ENCODE results near the gene SMLR1.
A peak's percentile ranks its signal among the peaks of the same experiment; 100 is the strongest.

Gene SMLR1

GRCh38 chr6:130825772-130826441 lies 1.3 kb upstream of the SMLR1 start:
- DNase-seq, result no peak

GRCh38 chr6:130826442-130827246 lies 562 bp upstream of the SMLR1 start:
- DNase-seq, result no peak

GRCh38 chr6:130829333-130829910 lies 2.2 kb downstream of the SMLR1 start:
- DNase-seq, result no peak

GRCh38 chr6:130831607-130832006 lies 4.4 kb downstream of the SMLR1 start:
- DNase-seq, result no peak

GRCh38 chr6:130833569-130833968 lies 6.4 kb downstream of the SMLR1 start:
- no peak for DNase-seq

- no peak for DNase-seq
These were observed 7.5 kb downstream of the SMLR1 start for GRCh38 chr6:130834482-130835251.

GRCh38 chr6:130836055-130836640 lies 8.9 kb downstream of the SMLR1 start:
- no peak for DNase-seq

- no peak for DNase-seq
These were observed 9.9 kb downstream of the SMLR1 start for GRCh38 chr6:130837067-130837466.

GRCh38 chr6:130838250-130838860 lies 11.1 kb downstream of the SMLR1 start:
- DNase-seq, result no peak

- DNase-seq, result no peak
These were observed 11.7 kb downstream of the SMLR1 start for GRCh38 chr6:130838951-130839350.

- DNase-seq, result no peak
These were observed 12.2 kb downstream of the SMLR1 start for GRCh38 chr6:130839379-130839778.

- DNase-seq, result no peak
These were observed 12.8 kb downstream of the SMLR1 start for GRCh38 chr6:130840050-130840449.

GRCh38 chr6:130841128-130841728 lies 14.0 kb downstream of the SMLR1 start:
- DNase-seq, result no peak

- DNase-seq, result peak; percentile 5
These were observed 16.5 kb downstream of the SMLR1 start for GRCh38 chr6:130843575-130844320.

- DNase-seq, result no peak
These were observed 19.3 kb downstream of the SMLR1 start for GRCh38 chr6:130846501-130846900.

GRCh38 chr6:130847001-130847910 lies 20.1 kb downstream of the SMLR1 start:
- no peak for DNase-seq

- DNase-seq, result peak; percentile 5
These were observed 21.7 kb downstream of the SMLR1 start for GRCh38 chr6:130848945-130849344.

- no peak for DNase-seq
These were observed 22.4 kb downstream of the SMLR1 start for GRCh38 chr6:130849594-130849993.

- no peak for DNase-seq
These were observed 23.8 kb downstream of the SMLR1 start for GRCh38 chr6:130851026-130851425.
